Osteoblast (primary cell): ENCODE measurements around the gene OMA1. TPM values are rescaled to one million over a fixed set of nuclear protein-coding genes. Genes with fewer than 3 reads are reported as not detected.

Source experiments
- DNase-seq: peaks from one replicate; pipeline ENCODE4 v3.0.0; 2011; ENCODE audit warnings: low spot score, mixed read lengths; ENCODE audit not compliant: insufficient read length; ENCODE audit errors: missing footprints
- H2AFZ ChIP-seq: 2 replicates; pipeline ENCODE4 v1.6.0; 2011; ENCODE audit warnings: mild to moderate bottlenecking, low read length
- H3K27ac ChIP-seq: 2 replicates; pipeline ENCODE4 v1.5.1; 2011; ENCODE audit warnings: mild to moderate bottlenecking, low read depth, low read length, moderate library complexity
- H3K27me3 ChIP-seq: 2 replicates; pipeline ENCODE4 v1.6.0; 2012; ENCODE audit warnings: mild to moderate bottlenecking, control low read depth, inconsistent platforms, low read length, moderate library complexity; ENCODE audit not compliant: insufficient read depth
- H3K36me3 ChIP-seq: 2 replicates; pipeline ENCODE4 v1.5.1; 2011; ENCODE audit warnings: mild to moderate bottlenecking, low read length, control low read depth, moderate library complexity; ENCODE audit not compliant: insufficient read depth
- H3K4me1 ChIP-seq: 2 replicates; pipeline ENCODE4 v1.5.1; 2011; ENCODE audit warnings: mild to moderate bottlenecking, low read length, control low read depth, moderate library complexity; ENCODE audit not compliant: insufficient read depth
- H3K4me2 ChIP-seq: 2 replicates; pipeline ENCODE4 v1.6.0; 2011; ENCODE audit warnings: mild to moderate bottlenecking, low read length; ENCODE audit not compliant: insufficient read depth
- H3K4me3 ChIP-seq: fragments of 200-600 bp; sonication (generic); 3 replicates; pipeline ENCODE4 v1.5.1; 2012; ENCODE audit warnings: mild to moderate bottlenecking, low read length, inconsistent platforms; ENCODE audit not compliant: insufficient read depth
- H3K79me2 ChIP-seq: 2 replicates; pipeline ENCODE4 v1.6.0; 2012; ENCODE audit warnings: mild to moderate bottlenecking, low read length, control low read depth, inconsistent platforms; ENCODE audit not compliant: insufficient read depth
- H3K9me3 ChIP-seq: 2 replicates; pipeline ENCODE4 v1.5.1; 2011; ENCODE audit warnings: low read depth, low read length, control low read depth
- H4K20me1 ChIP-seq: 2 replicates; pipeline ENCODE4 v1.6.0; 2012; ENCODE audit warnings: mild to moderate bottlenecking, low read length, control low read depth; ENCODE audit not compliant: insufficient read depth
- total RNA-seq: library from RNA; depleted of rRNA; stranded (reverse); fragments of >200 nt; gene quantifications from 2 replicates; pipeline ENCODE4 v1.2.3, GENCODE V29; 2012
- TF ChIP-seq, protein P1 (sequence below): IDR thresholded peaks from 2 replicates; pipeline ENCODE4 v1.5.1; 2011; ENCODE audit warnings: mild to moderate bottlenecking, low read depth, low read length, moderate library complexity; ENCODE audit errors: extremely low read depth

Gene OMA1
- total RNA-seq, result 12.1 and 22.8 TPM in 2 replicates

DNA sequence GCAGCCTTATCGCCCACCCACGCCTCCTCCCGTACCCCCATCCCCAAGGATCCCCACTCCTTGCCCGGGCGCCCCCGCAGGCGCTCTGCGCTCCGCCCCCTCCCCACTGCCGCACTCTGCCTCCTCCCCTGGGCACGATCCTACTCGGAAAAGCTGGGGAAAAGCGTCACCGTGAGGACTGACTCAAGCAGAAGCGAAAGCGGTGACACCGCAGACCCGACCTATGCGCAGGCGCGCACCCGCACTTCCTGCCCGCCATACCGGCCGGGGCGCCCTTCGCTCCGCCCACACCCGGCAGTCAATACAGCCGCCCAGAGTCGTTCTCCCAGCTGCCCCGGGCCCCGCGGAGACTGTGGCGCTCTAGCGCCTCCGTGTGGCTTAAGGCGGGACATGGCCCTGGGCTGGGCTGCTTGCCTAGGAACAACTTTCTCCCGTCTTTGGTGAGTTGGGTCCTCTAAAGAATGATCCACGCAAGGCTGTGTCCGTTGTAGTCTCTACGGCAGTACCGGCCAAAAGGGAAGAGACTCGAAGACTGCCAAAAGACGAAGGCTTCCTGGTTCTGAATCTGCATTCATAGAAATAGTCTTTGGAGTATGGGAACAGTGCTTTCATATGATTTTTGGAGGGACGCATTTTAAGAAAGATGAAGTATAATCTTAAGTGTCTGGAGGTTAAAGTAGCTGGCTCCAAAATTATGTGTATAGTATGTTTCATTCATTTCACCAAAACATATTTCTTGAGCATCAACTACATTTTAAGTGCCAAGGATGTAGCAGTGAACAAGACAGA, at the start of gene OMA1:
OMA1 (minus strand) TSS at position 207 of the 789 bp plus-strand sequence. CDS start 7,432 bp downstream, outside the sequence.
- Histone ChIP-seq H4K20me1 (no peaks in the 10 kb centered on the region), H3K4me2 (peak within 1 kb of the TSS; percentile 96), H3K4me1 (peaks cover 6% of the 10 kb centered on the region), H2AFZ (peak within 1 kb of the TSS; percentile 98), H3K79me2 (peaks cover 3% of the 10 kb centered on the region), H3K9me3 (no peaks in the 10 kb centered on the region), H3K36me3 (no peaks in the 10 kb centered on the region), H3K4me3 (peak within 1 kb of the TSS; percentile 83), H3K27ac (peak within 1 kb of the TSS; percentile 98), H3K27me3 (peaks cover 4% of the 10 kb centered on the region)
- TF ChIP-seq, protein P1, sequence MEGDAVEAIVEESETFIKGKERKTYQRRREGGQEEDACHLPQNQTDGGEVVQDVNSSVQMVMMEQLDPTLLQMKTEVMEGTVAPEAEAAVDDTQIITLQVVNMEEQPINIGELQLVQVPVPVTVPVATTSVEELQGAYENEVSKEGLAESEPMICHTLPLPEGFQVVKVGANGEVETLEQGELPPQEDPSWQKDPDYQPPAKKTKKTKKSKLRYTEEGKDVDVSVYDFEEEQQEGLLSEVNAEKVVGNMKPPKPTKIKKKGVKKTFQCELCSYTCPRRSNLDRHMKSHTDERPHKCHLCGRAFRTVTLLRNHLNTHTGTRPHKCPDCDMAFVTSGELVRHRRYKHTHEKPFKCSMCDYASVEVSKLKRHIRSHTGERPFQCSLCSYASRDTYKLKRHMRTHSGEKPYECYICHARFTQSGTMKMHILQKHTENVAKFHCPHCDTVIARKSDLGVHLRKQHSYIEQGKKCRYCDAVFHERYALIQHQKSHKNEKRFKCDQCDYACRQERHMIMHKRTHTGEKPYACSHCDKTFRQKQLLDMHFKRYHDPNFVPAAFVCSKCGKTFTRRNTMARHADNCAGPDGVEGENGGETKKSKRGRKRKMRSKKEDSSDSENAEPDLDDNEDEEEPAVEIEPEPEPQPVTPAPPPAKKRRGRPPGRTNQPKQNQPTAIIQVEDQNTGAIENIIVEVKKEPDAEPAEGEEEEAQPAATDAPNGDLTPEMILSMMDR, result peak; percentile 96
- peak; percentile 98 for DNase-seq

DNA sequence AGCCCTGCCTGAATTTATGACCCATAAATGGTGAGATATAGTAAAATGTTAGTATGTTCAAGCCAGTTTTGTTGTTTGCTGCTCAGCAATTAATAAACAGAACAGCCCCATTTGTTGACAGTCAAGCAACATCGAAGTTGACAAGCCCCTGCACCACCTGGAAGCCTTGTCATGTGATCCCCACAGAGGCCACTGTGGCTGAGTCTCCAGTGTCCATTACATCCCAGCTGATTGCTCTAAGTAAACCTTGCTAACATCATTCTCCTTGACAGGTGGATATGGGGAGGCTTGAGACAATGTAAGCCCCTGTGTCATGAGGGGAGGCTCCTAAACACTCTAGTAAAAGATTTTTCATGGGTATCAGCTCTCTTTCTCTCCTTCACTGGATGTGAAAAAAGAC, 48.0 kb upstream of the OMA1 start:
- H3K79me2 ChIP-seq, result no peaks in the 10 kb centered on the region
- no peak overlapping the region for H2AFZ ChIP-seq
- H3K36me3 ChIP-seq, result no peaks in the 10 kb centered on the region
- no peaks in the 10 kb centered on the region for H3K9me3 ChIP-seq
- no peak overlapping the region for H3K4me3 ChIP-seq
- no peak for DNase-seq
- H4K20me1 ChIP-seq, result no peaks in the 10 kb centered on the region
- no peak overlapping the region for H3K4me2 ChIP-seq
- TF ChIP-seq, protein P1, result no peak
- no peak overlapping the region for H3K27ac ChIP-seq
- peaks cover 16% of the 10 kb centered on the region for H3K4me1 ChIP-seq
- H3K27me3 ChIP-seq, result no peaks in the 10 kb centered on the region

DNA sequence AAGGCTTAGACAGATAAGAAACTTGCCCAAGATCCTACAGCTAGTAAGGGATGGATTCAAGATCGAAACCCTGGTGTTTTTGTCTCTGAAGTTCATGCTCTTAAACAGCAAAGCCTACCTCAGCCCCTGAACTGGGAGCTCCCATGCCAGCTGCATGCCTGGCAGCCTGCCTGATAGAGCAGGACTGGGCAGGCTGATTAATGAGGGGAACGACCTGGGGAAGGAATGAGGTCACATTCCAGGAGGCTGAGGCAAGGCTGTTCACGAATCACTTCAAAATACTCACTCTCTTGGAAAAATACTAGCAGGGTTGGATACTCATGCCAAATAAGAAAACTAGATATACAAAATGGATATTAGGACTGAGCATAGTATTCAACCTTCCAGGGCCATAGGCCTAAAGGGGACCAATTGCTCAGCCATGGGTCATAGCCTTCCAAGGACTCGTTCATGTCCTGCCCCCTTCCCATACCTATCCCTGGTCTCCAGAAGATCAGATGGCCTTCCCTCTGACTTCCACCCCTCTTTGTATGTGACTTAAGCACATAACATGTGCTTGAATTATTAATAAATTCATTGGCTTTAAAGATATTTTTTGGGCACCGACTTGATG, 46.1 kb upstream of the OMA1 start:
- Histone ChIP-seq H3K4me3 (no peak overlapping the region), H3K4me1 (peaks cover 16% of the 10 kb centered on the region), H3K36me3 (no peaks in the 10 kb centered on the region), H4K20me1 (no peaks in the 10 kb centered on the region), H3K9me3 (no peaks in the 10 kb centered on the region), H3K27me3 (no peaks in the 10 kb centered on the region), H2AFZ (peak overlapping the region; percentile 52), H3K4me2 (peak overlapping the region; percentile 64), H3K27ac (peak overlapping the region; percentile 47), H3K79me2 (no peaks in the 10 kb centered on the region)
- peak; percentile 92 for DNase-seq
- TF ChIP-seq, protein P1, result no peak

DNA sequence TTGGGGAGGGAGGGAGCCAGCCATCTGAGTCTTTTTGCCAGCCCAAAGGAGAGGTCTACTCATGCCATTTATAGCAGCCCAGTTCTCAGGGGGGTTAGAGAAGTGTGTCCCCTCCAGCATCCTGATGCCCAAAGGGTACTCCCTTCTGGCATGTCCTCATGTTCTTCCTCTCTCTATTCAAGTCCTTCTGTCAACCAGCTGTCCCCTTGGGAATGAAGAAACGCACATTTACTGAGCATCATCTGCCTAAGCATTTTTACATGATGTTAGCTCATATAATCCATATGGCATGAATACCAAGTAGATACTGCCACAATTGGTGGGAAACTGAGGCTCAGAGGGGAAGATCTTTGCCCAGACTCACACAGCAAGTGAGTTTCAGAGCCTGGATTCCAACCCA, 45.3 kb upstream of the OMA1 start:
- DNase-seq, result no peak

More for the DNA sequence above, 45.3 kb upstream of the OMA1 start:
- no peak overlapping the region for H2AFZ ChIP-seq
- no peaks in the 10 kb centered on the region for H3K79me2 ChIP-seq
- H3K27me3 ChIP-seq, result no peaks in the 10 kb centered on the region
- no peaks in the 10 kb centered on the region for H3K36me3 ChIP-seq
- peak overlapping the region; percentile 40 for H3K27ac ChIP-seq
- no peaks in the 10 kb centered on the region for H3K9me3 ChIP-seq
- no peaks in the 10 kb centered on the region for H4K20me1 ChIP-seq
- H3K4me2 ChIP-seq, result no peak overlapping the region
- H3K4me3 ChIP-seq, result no peak overlapping the region
- TF ChIP-seq, protein P1, result no peak
- peaks cover 19% of the 10 kb centered on the region for H3K4me1 ChIP-seq
